Adipose tissue (tissue), 3 donors: ENCODE results near the gene MCCD1. TPM values are rescaled to one million over a fixed set of nuclear protein-coding genes. Genes with fewer than 3 reads are reported as not detected.

Experiments used
- H3K27ac ChIP-seq: one replicate; pipeline ENCODE4 v1.5.1; 2013; ENCODE audit warnings: low read depth, low read length
- WGBS, 3 donors: extraction: QIAGEN DNeasy Blood & Tissue Kit; methylation state at CpG; one replicate each; pipeline ENCODE4 v1.1.7; 2013; 5-methylcytosine and 5-hydroxymethylcytosine counted together
- polyA plus RNA-seq, 3 donors: library from polyadenylated mRNA; stranded (reverse); fragments of 200-250 nt; gene quantifications; one replicate each; pipeline ENCODE4 v1.2.3, GENCODE V29; 2013
- donor health status: healthy with polysubstance abuse.
- donor health status: Bipolar disorder and iron deficiency.
- donor health status: healthy.

The MCCD1 gene
- polyA plus RNA-seq, 3 donors = not detected

- H3K27ac ChIP-seq = no peak overlapping the region
- 47 to 84% (median 53%) methylated on average over 14 of the region's 14 CpGs for WGBS, 3 donors
These were observed 30.1 kb downstream of the MCCD1 start for GRCh38 chr6:31558631-31559500.

GRCh38 chr6:31559606-31559957 is 30.8 kb downstream of the MCCD1 start:
- 33 to 79% (median 50%) methylated on average over 4 of the region's 4 CpGs for WGBS, 3 donors

GRCh38 chr6:31559958-31560696 is 31.4 kb downstream of the MCCD1 start:
- H3K27ac ChIP-seq = peak overlapping the region; percentile 51
- WGBS, 3 donors = 23 to 76% (median 32%) methylated on average over 7 of the region's 7 CpGs

More at GRCh38 chr6:31559606-31559957, 30.8 kb downstream of the MCCD1 start:
- H3K27ac ChIP-seq = no peak overlapping the region

- H3K27ac ChIP-seq = no peak overlapping the region
These were observed 31.9 kb downstream of the MCCD1 start for GRCh38 chr6:31560697-31561058.

GRCh38 chr6:31567531-31568370 is 39.0 kb downstream of the MCCD1 start:
- WGBS, 3 donors = 47 to 58% (median 49%) methylated on average over 9 of the region's 9 CpGs
- H3K27ac ChIP-seq = no peak overlapping the region

- WGBS, 3 donors = 52 to 67% (median 53%) methylated on average over 3 of the region's 3 CpGs
- H3K27ac ChIP-seq = no peak overlapping the region
These were observed 39.8 kb downstream of the MCCD1 start for GRCh38 chr6:31568537-31568961.

- no peak overlapping the region for H3K27ac ChIP-seq
- 73 to 90% (median 77%) methylated on average over 1 of the region's 1 CpG for WGBS, 3 donors
These were observed 41.2 kb downstream of the MCCD1 start for GRCh38 chr6:31569861-31570536.

GRCh38 chr6:31572041-31572911 is 43.5 kb downstream of the MCCD1 start, which contains the start of gene LTA:
Gene LTA (plus strand): TSS chr6:31572289. CDS start chr6:31572743, 454 bp downstream.
- WGBS, 3 donors = 81% methylated on average over 22 to 27 of the region's 27 CpGs
- no peak within 1 kb of the TSS for H3K27ac ChIP-seq

GRCh38 chr6:31573239-31574105 is 44.7 kb downstream of the MCCD1 start:
- 74 to 91% (median 90%) methylated on average over 9 of the region's 9 CpGs for WGBS, 3 donors
- H3K27ac ChIP-seq = no peak overlapping the region

GRCh38 chr6:31574106-31575061 is 45.6 kb downstream of the MCCD1 start:
- WGBS, 3 donors = 78 to 87% (median 84%) methylated on average over 14 of the region's 14 CpGs

GRCh38 chr6:31575335-31575901 is 46.7 kb downstream of the MCCD1 start, which contains the start of gene TNF:
Gene TNF (plus strand): TSS chr6:31575565. CDS start chr6:31575742, 177 bp downstream.
- WGBS, 3 donors = 26 to 62% (median 29%) methylated on average over 19 of the region's 19 CpGs
- no peak within 1 kb of the TSS for H3K27ac ChIP-seq

More at GRCh38 chr6:31574106-31575061, 45.6 kb downstream of the MCCD1 start:
- H3K27ac ChIP-seq = no peak overlapping the region

GRCh38 chr6:31575952-31576685 is 47.4 kb downstream of the MCCD1 start:
- H3K27ac ChIP-seq = no peak overlapping the region
- 63 to 76% (median 64%) methylated on average over 8 of the region's 8 CpGs for WGBS, 3 donors

- H3K27ac ChIP-seq = no peak overlapping the region
- WGBS, 3 donors = 82 to 87% (median 87%) methylated on average over 18 to 19 of the region's 19 CpGs
These were observed 48.3 kb downstream of the MCCD1 start for GRCh38 chr6:31576897-31577578.

GRCh38 chr6:31577579-31577966 is 48.8 kb downstream of the MCCD1 start:
- no peak overlapping the region for H3K27ac ChIP-seq
- 84 to 89% (median 88%) methylated on average over 3 of the region's 3 CpGs for WGBS, 3 donors
